ENCODE data around the gene TIGD1. TPM values are rescaled to one million over a fixed set of nuclear protein-coding genes. Genes with fewer than 3 reads are reported as not detected.

The TIGD1 gene
- polyA plus RNA-seq, 3 donors: 12.3 to 14.7 (median 14.2) TPM

DNA sequence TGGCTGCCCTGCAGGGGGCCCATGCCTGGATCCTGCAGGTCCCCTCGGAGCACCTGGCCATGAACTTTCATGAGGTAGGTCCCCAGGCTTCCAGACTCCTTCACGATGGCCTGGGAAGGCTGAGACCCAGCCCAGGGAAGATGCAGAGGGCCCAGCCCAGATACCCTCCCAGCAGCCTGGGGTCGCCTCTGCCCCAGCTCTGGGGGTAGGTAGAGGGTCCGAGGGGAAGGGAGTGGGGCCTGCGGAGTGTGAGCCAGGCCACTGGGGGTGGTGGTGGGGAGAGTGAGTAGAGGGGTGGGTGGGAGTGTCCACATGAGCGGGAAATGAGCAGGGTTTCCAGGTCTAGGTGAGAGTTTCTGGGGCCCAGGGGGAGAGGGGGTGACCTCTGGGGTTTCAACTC is 25.6 kb downstream of the TIGD1 start:
- DNase-seq (ENCODE audit: low read depth in 3 of 3, low spot score in 2 of 3): no peak

- no peak for DNase-seq (ENCODE audit: low read depth in 3 of 3, low spot score in 2 of 3)
Measured at GRCh38 chr2:232523682-232524597, 26.4 kb downstream of the TIGD1 start.

GRCh38 chr2:232523402-232523681 is 27.0 kb downstream of the TIGD1 start:
- no peak for DNase-seq (ENCODE audit: low read depth in 3 of 3, low spot score in 2 of 3)

GRCh38 chr2:232522623-232523401 is 27.5 kb downstream of the TIGD1 start:
- no peak for DNase-seq (ENCODE audit: low read depth in 3 of 3, low spot score in 2 of 3)

GRCh38 chr2:232521959-232522622 is 28.3 kb downstream of the TIGD1 start:
- DNase-seq (ENCODE audit: low read depth in 3 of 3, low spot score in 2 of 3): no peak

GRCh38 chr2:232521098-232521497 is 29.3 kb downstream of the TIGD1 start:
- no peak for DNase-seq (ENCODE audit: low read depth in 3 of 3, low spot score in 2 of 3)

- no peak for DNase-seq (ENCODE audit: low read depth in 3 of 3, low spot score in 2 of 3)
Measured at GRCh38 chr2:232520489-232520888, 29.9 kb downstream of the TIGD1 start.

GRCh38 chr2:232519581-232520438 is 30.5 kb downstream of the TIGD1 start, which contains the start of gene PRSS56:
Gene PRSS56 (plus strand): TSS chr2:232520388. CDS start chr2:232520599, 211 bp downstream.
- no peak for DNase-seq (ENCODE audit: low read depth in 3 of 3, low spot score in 2 of 3)

DNA sequence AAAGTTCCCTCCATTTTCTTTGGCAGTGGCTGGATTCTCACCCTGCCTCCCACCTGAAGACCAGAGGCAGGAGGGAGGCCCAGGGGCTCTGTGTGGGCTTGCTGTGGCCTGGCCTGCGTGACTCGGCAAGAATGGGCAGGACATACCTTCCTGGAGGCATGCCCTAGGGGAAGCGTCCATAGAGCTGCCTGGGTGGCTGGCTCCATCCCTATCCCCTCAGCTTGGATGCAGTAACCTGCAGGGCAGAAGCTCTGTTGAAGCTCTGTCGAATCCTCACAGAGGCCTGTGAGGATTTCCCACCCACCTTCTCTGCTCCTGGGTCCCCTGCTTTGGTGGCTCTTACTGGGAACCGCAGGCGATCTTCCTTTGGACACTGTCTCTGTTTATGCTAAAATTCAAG is 31.5 kb downstream of the TIGD1 start:
- no peak for DNase-seq (ENCODE audit: low read depth in 3 of 3, low spot score in 2 of 3)

DNA sequence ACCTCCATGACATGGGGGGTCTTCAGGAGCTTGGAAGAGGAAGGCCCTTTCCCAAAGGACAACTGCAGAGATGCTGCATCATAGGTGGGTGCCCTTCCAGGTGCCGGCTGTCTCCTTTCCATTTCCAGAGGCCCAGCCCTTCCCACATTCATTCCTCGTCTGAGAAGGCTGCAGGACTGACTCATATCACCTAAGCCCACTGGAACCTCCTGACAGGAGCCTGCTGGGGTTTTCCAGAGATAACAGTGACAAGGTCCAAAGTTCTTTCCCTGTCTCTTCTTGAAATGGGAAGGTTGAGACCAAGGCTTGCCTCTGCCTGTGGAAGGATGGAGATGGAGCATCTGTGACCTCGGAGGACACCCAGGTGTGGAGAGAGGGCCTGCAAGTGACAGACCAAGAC is 33.8 kb downstream of the TIGD1 start:
- no peak for DNase-seq (ENCODE audit: low read depth in 3 of 3, low spot score in 2 of 3)

GRCh38 chr2:232515639-232516038 is 34.7 kb downstream of the TIGD1 start:
- DNase-seq (ENCODE audit: low read depth in 3 of 3, low spot score in 2 of 3): no peak

DNA sequence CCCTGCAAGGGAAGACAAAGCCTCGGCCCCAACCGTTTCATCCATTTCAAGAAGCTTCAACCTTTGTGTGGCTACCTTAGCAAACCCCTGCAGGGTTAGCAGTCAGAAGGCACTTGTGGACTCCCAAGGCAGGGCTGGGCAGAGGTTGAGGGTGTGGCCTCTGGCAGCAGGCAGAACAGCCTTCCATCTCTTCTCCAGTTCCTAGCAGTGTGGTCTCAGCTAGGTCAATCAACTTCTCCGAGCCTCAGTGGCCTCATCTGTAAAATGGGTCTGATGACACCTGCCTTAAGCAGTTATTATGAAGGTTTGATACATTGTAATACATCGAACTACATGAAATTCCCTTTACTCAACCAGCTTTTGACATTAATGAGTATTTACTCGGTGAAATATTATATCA is 37.0 kb downstream of the TIGD1 start:
- no peak for DNase-seq (ENCODE audit: low read depth in 3 of 3, low spot score in 2 of 3)

DNA sequence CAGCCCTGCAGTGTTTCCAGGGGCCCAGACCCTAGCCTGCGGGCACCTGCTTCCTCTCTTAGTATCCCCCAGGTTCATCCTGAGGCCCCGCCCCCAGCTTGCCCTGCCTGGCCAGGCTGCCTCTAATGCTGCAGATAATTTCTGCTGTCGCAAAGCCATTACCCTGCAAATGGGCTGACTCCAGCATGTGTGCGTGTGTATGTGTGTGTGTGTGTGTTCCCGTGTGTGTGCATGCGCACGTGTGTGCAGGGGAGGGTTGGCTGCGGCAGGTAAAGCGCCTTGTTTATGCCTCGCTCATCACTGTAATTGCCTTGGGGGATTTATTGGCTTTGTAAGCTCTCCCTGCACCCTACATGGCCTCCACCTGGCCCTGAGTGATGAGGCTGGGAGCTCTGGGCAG is 37.8 kb downstream of the TIGD1 start:
- DNase-seq (ENCODE audit: low read depth in 3 of 3, low spot score in 2 of 3): no peak

GRCh38 chr2:232511336-232511890 is 38.9 kb downstream of the TIGD1 start:
- no peak for DNase-seq (ENCODE audit: low read depth in 3 of 3, low spot score in 2 of 3)

- DNase-seq (ENCODE audit: low read depth in 3 of 3, low spot score in 2 of 3): no peak
Measured at GRCh38 chr2:232508251-232508650, 42.1 kb downstream of the TIGD1 start.

DNA sequence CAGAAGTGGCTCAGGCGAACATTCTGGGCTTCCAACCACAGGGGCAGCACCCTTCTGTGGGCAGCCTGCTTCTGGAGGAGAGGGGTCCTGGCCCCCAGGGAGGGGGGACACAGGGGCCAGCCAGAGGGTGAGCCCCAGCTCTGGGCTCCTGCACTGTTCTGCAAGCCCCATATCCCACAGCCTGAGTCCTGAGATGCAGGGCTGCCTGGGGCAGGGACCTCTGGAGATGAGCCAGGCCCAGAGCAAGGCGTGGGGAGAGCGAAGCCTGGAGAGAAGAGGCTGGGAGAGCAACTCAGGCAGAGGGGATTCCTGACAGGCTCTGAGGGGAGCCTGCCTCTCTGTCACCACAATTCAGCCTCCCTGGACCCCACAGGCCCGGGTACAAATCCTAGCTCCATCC is 43.6 kb downstream of the TIGD1 start:
- DNase-seq (ENCODE audit: low read depth in 3 of 3, low spot score in 2 of 3): no peak

GRCh38 chr2:232505856-232506255 is 44.5 kb downstream of the TIGD1 start:
- no peak for DNase-seq (ENCODE audit: low read depth in 3 of 3, low spot score in 2 of 3)

DNA sequence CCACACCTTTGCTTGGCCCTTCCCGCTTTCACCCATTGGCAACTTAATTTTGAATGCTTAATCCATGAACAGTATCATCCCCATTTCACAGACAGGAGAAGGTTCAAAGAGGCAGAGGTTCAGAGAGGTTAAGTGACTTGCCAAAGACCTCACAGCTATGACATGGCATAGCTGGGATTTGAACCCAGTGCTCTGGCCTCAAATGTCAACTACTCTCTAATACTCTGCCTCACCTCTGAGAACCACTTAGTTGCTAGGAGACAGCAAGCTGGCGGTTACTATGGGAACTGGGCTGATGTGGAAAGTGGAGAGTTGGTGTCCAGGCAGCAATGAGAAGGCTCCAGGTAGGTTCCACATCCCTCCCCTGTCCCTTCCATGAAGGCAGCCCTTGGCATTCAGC is 45.9 kb downstream of the TIGD1 start:
- no peak for DNase-seq (ENCODE audit: low read depth in 3 of 3, low spot score in 2 of 3)

DNA sequence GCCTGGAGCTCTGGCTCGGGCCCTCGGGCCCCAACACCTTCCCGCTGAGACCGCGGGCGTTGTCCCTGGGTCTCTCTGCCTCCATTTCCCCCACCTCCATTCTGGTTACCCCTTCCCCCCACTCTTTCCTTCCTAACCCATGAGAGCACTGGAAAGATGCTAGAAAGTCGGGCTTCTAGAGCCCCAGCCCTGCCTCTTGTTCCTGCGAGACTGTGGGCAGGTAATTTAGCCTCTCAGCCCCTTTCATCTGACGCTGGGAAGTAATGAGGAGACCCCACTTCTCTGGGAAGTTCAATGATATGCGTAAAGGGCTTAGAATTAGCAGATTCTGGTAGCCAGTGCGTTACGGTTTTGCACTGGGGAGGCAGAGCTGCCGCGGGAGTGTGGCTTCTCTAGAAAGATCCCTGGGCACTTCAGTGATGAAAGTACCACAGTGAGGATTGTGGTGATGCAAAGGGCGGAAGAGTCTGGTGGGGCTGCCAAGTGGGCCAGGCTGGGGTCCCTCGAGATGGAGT is 46.5 kb downstream of the TIGD1 start:
- DNase-seq (ENCODE audit: low read depth in 3 of 3, low spot score in 2 of 3): no peak

Data from right renal cortex interstitium (tissue), 3 donors.